ENCODE results near the gene PPP3CB.

- TF ChIP-seq POLR2A (IDR thresholded peaks at IDR 0.05) (no peak), CTCF (IDR thresholded peaks at IDR 0.05) (no peak), EP300 (IDR thresholded peaks at IDR 0.05) (no peak), POLR2AphosphoS5 (IDR thresholded peaks at IDR 0.05) (no peak)
These were observed 51.4 kb downstream of the PPP3CB start for GRCh38 chr10:73444457-73444856.
